Stimulated activated CD8-positive, alpha-beta memory T cell treated with anti-CD3 and anti-CD28 coated beads, Interleukin-7, amount 100 ng/mL, for 4 hours (primary cell): ENCODE measurements around the gene HAL.
A peak's percentile ranks its signal among the peaks of the same experiment; 100 is the strongest.
"Not testable (repeated sequence)": the region's sequence is repeated elsewhere in the genome, so short reads cannot be mapped to it uniquely, and the experiment has no call there.

Experiments used
- DNase-seq, 2 donors: peaks; one replicate each; pipeline ENCODE4 v3.0.0-alpha.2; 2020; ENCODE audit warnings: low read depth in 2 of 2

Gene HAL

DNA sequence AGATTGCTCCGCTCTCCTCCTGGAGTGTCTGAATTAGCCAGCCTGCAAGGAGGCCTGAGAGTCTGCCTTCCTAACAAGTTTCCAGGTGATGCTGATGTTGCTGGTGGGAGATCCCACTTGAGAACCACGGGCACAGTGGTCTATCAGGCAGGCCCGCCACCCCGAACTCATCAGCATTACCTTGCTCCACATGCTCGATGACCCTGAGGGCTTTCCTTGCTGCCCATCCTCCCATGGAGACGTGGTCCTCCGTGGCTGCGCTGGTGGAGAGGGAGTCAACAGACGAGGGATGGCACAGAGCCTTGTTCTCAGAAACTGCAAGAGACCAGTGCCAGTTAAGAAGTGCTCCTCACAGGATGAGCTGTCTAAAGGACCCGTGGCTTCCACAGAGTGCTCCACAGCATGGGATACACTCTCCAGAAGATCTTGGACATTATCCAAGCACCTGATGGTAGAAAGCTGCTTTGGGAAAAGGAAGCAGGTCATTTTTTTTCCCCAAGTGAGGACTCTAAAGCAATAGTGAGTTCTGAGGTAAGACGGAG lies 18.3 kb downstream of the HAL start:
- DNase-seq = no peak

DNA sequence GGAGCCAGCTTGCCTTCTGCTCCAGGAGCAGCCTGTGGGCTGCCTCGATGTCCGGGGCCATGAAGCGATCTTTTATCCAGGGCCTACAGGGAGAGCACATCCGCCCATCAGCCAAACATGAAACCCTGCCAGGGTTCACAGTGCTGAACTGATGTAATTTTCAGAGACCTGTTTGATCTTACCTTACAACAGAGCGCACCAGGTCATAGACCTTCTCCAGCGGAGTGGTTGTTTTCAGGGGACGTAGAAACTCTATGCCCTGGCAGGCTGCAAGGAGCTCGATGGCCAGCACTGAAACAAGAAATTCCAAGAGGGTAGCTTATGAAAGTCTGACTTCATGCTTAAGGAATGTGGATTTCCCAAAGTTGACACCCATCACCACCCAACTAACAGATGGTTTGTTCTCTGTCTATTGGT lies 19.7 kb downstream of the HAL start:
- no peak for DNase-seq

- no peak for DNase-seq
Measured at GRCh38 chr12:95975491-95975890, 20.7 kb downstream of the HAL start.

DNA sequence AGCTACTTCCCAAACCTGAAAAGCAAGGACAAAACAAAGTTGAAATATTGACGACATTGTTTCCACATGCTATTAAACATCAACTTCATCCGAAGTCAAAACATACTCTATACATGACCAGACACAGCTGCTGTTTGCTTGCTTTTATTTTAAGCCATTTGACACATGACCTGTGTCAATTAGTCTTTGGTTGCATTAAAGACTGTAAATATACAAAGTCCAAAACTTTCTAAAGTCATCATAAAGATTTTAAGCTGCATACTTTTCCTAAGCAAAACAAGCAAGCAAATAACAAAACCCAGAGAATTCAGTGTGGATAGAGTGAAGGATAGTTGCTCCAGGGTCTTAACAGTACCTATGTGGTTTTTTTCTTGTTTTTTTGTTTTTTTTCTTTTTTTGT lies 21.8 kb downstream of the HAL start:
- DNase-seq = no peak

GRCh38 chr12:95972832-95973456 lies 23.2 kb downstream of the HAL start:
- no peak for DNase-seq

DNA sequence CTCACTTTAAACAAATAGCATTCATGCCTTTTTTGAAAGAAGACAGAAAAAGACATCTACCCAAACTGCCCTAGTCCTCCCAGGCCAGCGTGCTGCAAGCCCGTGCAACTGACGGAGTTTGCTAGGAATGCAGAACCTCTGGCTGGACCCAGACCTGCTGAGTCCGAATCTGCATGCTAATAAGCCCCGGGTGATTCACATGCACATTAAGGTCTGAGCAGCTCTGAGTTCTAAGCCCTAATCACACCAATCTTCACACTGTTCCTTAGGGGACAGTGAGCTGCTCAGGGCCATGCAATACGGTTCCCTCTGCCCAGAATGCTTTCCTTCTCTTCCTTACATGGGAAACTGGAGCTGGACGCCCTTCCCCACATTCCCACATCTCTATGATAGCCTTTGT lies 25.2 kb downstream of the HAL start:
- no peak for DNase-seq

GRCh38 chr12:95969116-95969515 lies 27.0 kb downstream of the HAL start:
- DNase-seq = not testable (repeated sequence)

- no peak for DNase-seq
Measured at GRCh38 chr12:95967301-95967700, 28.8 kb downstream of the HAL start.

GRCh38 chr12:95966287-95966870 lies 29.8 kb downstream of the HAL start:
- no peak for DNase-seq

- DNase-seq = no peak
Measured at GRCh38 chr12:95963096-95963495, 33.0 kb downstream of the HAL start.

DNA sequence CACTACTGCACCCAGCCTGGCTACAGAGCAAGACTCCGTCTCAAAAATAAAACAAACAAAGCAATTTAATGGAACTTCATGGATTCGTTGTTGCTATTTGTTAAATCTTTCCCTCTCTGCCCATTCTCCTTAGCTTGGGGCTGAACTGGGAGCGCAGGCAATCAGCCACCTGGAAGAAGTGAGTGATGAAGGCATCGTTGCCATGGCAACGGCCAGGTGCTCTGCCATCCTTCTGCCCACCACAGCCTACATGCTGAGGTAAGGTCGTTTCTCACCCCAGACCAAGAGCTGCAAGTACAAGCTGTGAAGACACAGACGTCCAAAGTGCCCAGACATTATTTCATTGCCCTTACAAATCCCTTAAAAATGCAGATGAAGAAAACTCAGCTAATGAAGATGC lies 33.9 kb downstream of the HAL start:
- DNase-seq = no peak

DNA sequence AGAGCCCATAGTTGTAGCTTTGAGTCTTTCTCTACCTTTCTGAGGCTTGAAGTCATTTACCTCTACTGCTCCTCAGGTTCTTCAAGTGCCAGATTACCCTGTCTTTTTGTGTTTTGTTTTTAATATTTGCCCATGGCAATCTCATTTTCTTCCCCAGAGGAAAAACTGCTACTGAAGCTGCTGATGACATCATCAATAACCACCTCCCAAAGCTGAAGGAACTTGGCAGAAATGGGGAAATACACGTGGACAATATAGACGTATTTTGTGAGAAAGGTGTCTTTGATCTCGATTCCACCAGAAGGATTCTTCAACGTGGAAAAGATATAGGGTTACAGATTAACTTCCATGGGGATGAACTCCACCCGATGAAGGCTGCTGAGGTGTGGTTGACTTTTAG lies 35.9 kb downstream of the HAL start:
- no peak for DNase-seq

- no peak for DNase-seq
Measured at GRCh38 chr12:95959107-95959506, 37.0 kb downstream of the HAL start.

GRCh38 chr12:95956557-95957145 lies 39.5 kb downstream of the HAL start:
- no peak for DNase-seq

DNA sequence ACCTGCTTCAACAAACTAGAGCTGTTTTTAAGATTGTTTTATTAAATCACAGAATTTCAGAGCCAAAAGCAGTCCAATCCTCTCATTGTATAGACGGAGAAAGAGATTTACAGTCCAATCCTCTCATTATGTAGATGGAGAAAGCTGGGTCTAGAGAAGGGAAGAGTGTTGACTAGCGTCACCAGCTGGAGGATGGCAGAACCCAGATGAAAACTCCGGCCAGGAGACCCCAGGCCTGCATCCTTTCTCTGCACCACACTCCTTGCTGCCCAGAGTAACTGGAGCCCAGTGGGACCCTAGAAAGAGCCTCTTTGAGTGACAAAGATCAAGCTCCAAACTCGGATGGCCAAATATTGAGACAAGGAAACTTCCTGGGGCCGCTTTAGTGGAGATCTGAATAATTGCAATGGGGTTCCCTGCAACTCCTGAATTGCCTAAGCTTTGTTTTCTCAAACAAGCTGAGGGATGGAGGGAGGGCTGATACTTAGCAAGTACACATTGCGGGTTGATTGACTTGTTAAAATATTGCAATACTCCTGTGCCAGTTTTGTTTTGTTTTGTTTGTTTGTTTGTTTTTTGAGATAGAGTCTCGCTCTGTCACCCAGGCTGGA lies 40.5 kb downstream of the HAL start:
- DNase-seq = no peak

- no peak for DNase-seq
Measured at GRCh38 chr12:95953000-95953399, 43.1 kb downstream of the HAL start.

DNA sequence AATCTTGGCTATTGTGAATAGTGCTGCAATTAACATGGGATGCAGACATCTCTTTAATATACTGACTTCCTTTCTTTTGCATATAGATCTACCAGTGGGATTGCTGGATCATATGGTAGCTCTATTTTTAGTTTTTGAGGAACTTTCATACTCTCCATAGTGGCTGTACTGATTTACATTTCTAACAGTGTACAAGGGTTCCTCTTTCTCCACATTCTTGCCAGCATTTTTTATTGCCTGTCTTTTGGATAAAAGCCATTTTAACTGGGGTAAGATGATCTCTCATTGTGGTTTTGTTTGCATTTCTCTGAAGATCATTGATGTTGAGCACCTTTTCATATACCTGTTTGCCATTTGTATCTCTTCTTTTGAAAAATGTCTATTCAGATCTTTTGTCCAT lies 44.6 kb downstream of the HAL start:
- no peak for DNase-seq

GRCh38 chr12:95949477-95950206 lies 46.5 kb downstream of the HAL start:
- no peak for DNase-seq

- no peak for DNase-seq
Measured at GRCh38 chr12:95944108-95944704, 51.9 kb downstream of the HAL start.

- DNase-seq = peak in 1 of 2 donors; percentile 51
Measured at GRCh38 chr12:95943330-95943842, 52.8 kb downstream of the HAL start, which contains the start of gene AMDHD1. Gene AMDHD1 (plus strand): TSS chr12:95943331. CDS start chr12:95943399, 68 bp downstream.
